Stomach (tissue), 4 donors: Measurements from ENCODE around the gene ACAP2.

Source experiments
- EP300 ChIP-seq: sonication (generic); formaldehyde crosslinking; IDR thresholded peaks from one replicate; pipeline ENCODE4 v1.6.1; 2017; ENCODE audit warnings: antibody characterized with exemption
- POLR2A ChIP-seq, 4 donors: fragments of 450-650 bp; IDR thresholded peaks; one replicate each; pipeline ENCODE4 v1.6.1; 2016; ENCODE audit warnings: antibody characterized with exemption in 4 of 4, control low read depth in 2 of 4, mild to moderate bottlenecking in 1 of 4, moderate library complexity in 1 of 4
- POLR2AphosphoS5 ChIP-seq, 3 donors: sonication (generic); formaldehyde crosslinking; IDR thresholded peaks; one replicate each; pipeline ENCODE4 v1.6.1; 2016; ENCODE audit warnings: antibody characterized with exemption in 3 of 3
- TF ChIP-seq, protein P1 (sequence below), 7 experiments: fragments of 450-650 bp in 4 of 7; fragments of 200-600 bp in 3 of 7; sonication (generic) in 3 of 7; IDR thresholded peaks; one replicate each; pipeline ENCODE4 v1.5.1; 2016 to 2019; ENCODE audit warnings: antibody characterized with exemption in 7 of 7, control low read depth in 2 of 7, mild to moderate bottlenecking in 1 of 7

DNA sequence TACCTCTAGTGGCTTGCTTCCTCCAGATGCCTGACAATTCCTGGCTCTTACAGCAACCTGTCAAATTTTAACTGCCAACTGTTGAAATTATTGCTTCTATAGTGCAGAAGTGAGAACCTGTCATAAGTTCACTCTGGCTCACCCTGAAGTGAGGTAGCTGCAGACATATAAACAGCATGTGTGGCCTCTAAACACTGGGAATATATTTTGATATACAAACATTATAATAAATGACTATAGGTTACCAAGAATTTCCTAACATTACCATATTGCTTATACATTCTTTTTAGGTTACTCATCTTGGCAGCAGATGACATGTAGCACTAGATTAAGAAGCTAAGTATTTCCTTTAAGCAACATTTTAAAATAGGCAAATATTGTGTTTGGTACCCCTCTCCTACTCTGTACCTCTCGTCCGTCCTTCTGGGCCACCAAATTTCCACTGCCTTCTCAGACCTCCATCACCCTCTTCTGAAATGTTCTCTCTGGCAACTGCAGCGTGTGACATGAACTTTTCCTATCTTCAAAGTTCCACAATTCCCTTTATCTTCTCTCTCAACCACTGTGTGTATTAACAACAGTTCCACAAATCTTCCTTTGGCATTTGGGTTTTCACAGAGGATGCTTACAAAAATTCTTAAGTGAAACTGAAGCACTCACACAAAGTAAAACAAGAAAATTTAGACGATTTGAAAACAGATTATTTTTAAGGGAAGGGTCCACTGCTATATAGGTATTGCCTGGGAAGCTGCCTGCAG, 156.5 kb downstream of the ACAP2 start:
- TF ChIP-seq, protein P1, sequence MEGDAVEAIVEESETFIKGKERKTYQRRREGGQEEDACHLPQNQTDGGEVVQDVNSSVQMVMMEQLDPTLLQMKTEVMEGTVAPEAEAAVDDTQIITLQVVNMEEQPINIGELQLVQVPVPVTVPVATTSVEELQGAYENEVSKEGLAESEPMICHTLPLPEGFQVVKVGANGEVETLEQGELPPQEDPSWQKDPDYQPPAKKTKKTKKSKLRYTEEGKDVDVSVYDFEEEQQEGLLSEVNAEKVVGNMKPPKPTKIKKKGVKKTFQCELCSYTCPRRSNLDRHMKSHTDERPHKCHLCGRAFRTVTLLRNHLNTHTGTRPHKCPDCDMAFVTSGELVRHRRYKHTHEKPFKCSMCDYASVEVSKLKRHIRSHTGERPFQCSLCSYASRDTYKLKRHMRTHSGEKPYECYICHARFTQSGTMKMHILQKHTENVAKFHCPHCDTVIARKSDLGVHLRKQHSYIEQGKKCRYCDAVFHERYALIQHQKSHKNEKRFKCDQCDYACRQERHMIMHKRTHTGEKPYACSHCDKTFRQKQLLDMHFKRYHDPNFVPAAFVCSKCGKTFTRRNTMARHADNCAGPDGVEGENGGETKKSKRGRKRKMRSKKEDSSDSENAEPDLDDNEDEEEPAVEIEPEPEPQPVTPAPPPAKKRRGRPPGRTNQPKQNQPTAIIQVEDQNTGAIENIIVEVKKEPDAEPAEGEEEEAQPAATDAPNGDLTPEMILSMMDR (IDR thresholded peaks at IDR 0.05) = no peak
- TF ChIP-seq POLR2AphosphoS5 (IDR thresholded peaks at IDR 0.05) (no peak), POLR2A (IDR thresholded peaks at IDR 0.05) (no peak), EP300 (no peak)
